Measurements from ENCODE around the gene EXD1.

DNA sequence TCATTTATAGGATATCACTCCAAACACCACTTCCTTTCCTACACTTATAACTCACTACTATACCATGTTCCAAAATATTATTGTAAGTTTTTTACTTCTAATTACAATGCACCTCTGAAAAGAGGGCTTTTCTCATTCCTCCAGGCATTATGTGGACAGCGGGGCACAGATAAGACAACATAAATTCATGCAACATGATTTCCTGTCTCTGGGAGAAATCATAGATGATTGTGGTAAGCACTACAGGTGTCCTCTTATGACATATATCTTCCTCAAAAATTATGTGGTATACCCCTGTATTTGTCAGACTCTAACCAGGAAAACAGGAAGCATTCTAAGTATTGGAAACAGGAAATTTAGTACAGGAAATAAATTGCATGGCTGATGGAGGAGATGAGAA is 68.8 kb downstream of the EXD1 start:
- no peak for TF ChIP-seq TAF1 (IDR thresholded peaks at IDR 0.05; ENCODE audit: low read depth, low read length)
- TF ChIP-seq POLR2A (IDR thresholded peaks at IDR 0.05; ENCODE audit: low read depth, low read length): no peak
- TF ChIP-seq POLR2AphosphoS5 (IDR thresholded peaks at IDR 0.05; ENCODE audit: low read depth, low read length): no peak
- no peak for TF ChIP-seq SPI1 (IDR thresholded peaks at IDR 0.05; ENCODE audit: low read depth, low read length)
- TF ChIP-seq PAX5 (IDR thresholded peaks at IDR 0.05; ENCODE audit: insufficient read depth, low read length, severe bottlenecking): no peak
